ENCODE measurements around the gene ERC1.

Gene ERC1

GRCh38 chr12:1463073-1463905 lies 472.3 kb downstream of the ERC1 start:
- DNase-seq, result no peak

- DNase-seq, result no peak
These were observed 473.9 kb downstream of the ERC1 start for GRCh38 chr12:1464925-1465324.

GRCh38 chr12:1465990-1466389 lies 475.0 kb downstream of the ERC1 start:
- no peak for DNase-seq

GRCh38 chr12:1466481-1467154 lies 475.6 kb downstream of the ERC1 start:
- no peak for DNase-seq

- DNase-seq, result no peak
These were observed 476.7 kb downstream of the ERC1 start for GRCh38 chr12:1467710-1468109.

GRCh38 chr12:1469070-1469469 lies 478.0 kb downstream of the ERC1 start:
- no peak for DNase-seq

GRCh38 chr12:1470051-1470450 lies 479.0 kb downstream of the ERC1 start:
- DNase-seq, result no peak

GRCh38 chr12:1471224-1471623 lies 480.2 kb downstream of the ERC1 start:
- no peak for DNase-seq

- no peak for DNase-seq
These were observed 482.4 kb downstream of the ERC1 start for GRCh38 chr12:1473418-1473817.

- DNase-seq, result no peak
These were observed 483.1 kb downstream of the ERC1 start for GRCh38 chr12:1474041-1474573.

GRCh38 chr12:1474574-1475153 lies 483.6 kb downstream of the ERC1 start:
- no peak for DNase-seq

- no peak for DNase-seq
These were observed 488.6 kb downstream of the ERC1 start for GRCh38 chr12:1479645-1480044.

- no peak for DNase-seq
These were observed 490.3 kb downstream of the ERC1 start for GRCh38 chr12:1481326-1481725.

GRCh38 chr12:1481906-1482305 lies 490.9 kb downstream of the ERC1 start:
- DNase-seq, result no peak

GRCh38 chr12:1488908-1489381 lies 497.9 kb downstream of the ERC1 start:
- no peak for DNase-seq

GRCh38 chr12:1491983-1492697 lies 501.1 kb downstream of the ERC1 start:
- DNase-seq, result no peak

GRCh38 chr12:1493781-1494565 lies 502.9 kb downstream of the ERC1 start:
- no peak for DNase-seq

- DNase-seq, result no peak
These were observed 503.8 kb downstream of the ERC1 start for GRCh38 chr12:1494856-1495255.

GRCh38 chr12:1496162-1496900 lies 505.3 kb downstream of the ERC1 start:
- DNase-seq, result no peak

- no peak for DNase-seq
These were observed 506.1 kb downstream of the ERC1 start for GRCh38 chr12:1497161-1497560.

- DNase-seq, result no peak
These were observed 507.2 kb downstream of the ERC1 start for GRCh38 chr12:1498199-1498740.

Measured in effector CD4-positive, alpha-beta T cell (primary cell).